Liver (tissue), 9 donors: Measurements from ENCODE around the gene MEIS2. TPM values are rescaled to one million over a fixed set of nuclear protein-coding genes. Genes with fewer than 3 reads are reported as not detected.

ENCODE experiments used
- DNase-seq: peaks from one replicate; pipeline ENCODE4 v3.0.0-alpha.2; 2017; ENCODE audit warnings: low spot score
- H3K27ac ChIP-seq, 2 donors: one replicate each; pipeline ENCODE4 v1.7.0; 2013; ENCODE audit warnings: inconsistent platforms in 2 of 2, low read length in 2 of 2, control low read depth in 1 of 2, low read depth in 1 of 2, mild to moderate bottlenecking in 1 of 2
- H3K27me3 ChIP-seq, 4 donors: one replicate each; pipeline versions ENCODE4 v1.6.1 to v1.7.0; 2013; ENCODE audit warnings: low read length in 3 of 4, inconsistent platforms in 1 of 4, mild to moderate bottlenecking in 1 of 4, moderate library complexity in 1 of 4; ENCODE audit not compliant: control insufficient read depth in 4 of 4, insufficient read depth in 4 of 4
- H3K36me3 ChIP-seq, 4 donors: one replicate each; pipeline versions ENCODE4 v1.6.1 to v1.7.0; 2013; ENCODE audit warnings: low read length in 3 of 4, mild to moderate bottlenecking in 3 of 4, low read depth in 1 of 4, moderate library complexity in 1 of 4; ENCODE audit not compliant: control insufficient read depth in 4 of 4, insufficient read depth in 3 of 4
- H3K4me1 ChIP-seq, 4 donors: one replicate each; pipeline versions ENCODE4 v1.6.1 to v1.7.0; 2013; ENCODE audit warnings: low read length in 3 of 4, mild to moderate bottlenecking in 3 of 4, moderate library complexity in 1 of 4; ENCODE audit not compliant: control insufficient read depth in 4 of 4, insufficient read depth in 4 of 4
- H3K4me3 ChIP-seq, 3 donors: one replicate each; pipeline versions ENCODE4 v1.6.1 to v1.7.0; 2013; ENCODE audit warnings: low read length in 3 of 3, control low read depth in 1 of 3, low read depth in 1 of 3, mild to moderate bottlenecking in 1 of 3
- H3K9ac ChIP-seq, 2 donors: one replicate each; pipeline ENCODE4 v1.7.0; 2013; ENCODE audit warnings: low read length in 2 of 2, mild to moderate bottlenecking in 2 of 2, moderate library complexity in 2 of 2, control low read depth in 1 of 2, low read depth in 1 of 2
- H3K9me3 ChIP-seq, 4 donors: one replicate each; pipeline versions ENCODE4 v1.6.1 to v1.7.0; 2013; ENCODE audit warnings: low read length in 3 of 4; ENCODE audit not compliant: control insufficient read depth in 4 of 4
- EGR1 ChIP-seq, 2 donors: IDR thresholded peaks; 2 replicates each; pipeline ENCODE4 v1.6.1; 2016 to 2018; ENCODE audit warnings: antibody characterized with exemption in 2 of 2, low read depth in 2 of 2
- FOXA1 ChIP-seq: IDR thresholded peaks from 2 replicates; pipeline ENCODE4 v1.6.1; 2016; ENCODE audit warnings: antibody characterized with exemption
- FOXA2 ChIP-seq: IDR thresholded peaks from 2 replicates; pipeline ENCODE4 v1.6.1; 2016; ENCODE audit warnings: antibody characterized with exemption
- GABPA ChIP-seq, 2 donors: IDR thresholded peaks in 1 of 2; conservative IDR thresholded peaks in 1 of 2; 2 replicates each; pipeline ENCODE4 v1.6.1; 2016; ENCODE audit warnings: antibody characterized with exemption in 2 of 2, mild to moderate bottlenecking in 1 of 2, moderate library complexity in 1 of 2
- HNF4A ChIP-seq, 2 donors: conservative IDR thresholded peaks; 2 replicates each; pipeline ENCODE4 v1.6.1; 2016; ENCODE audit warnings: antibody characterized with exemption in 2 of 2, mild to moderate bottlenecking in 2 of 2
- JUND ChIP-seq, 2 donors: IDR thresholded peaks; 2 replicates each; pipeline ENCODE4 v1.6.1; 2016; ENCODE audit warnings: antibody characterized with exemption in 2 of 2
- NR2F2 ChIP-seq: IDR thresholded peaks from 2 replicates; pipeline ENCODE4 v1.6.1; 2016; ENCODE audit warnings: antibody characterized with exemption
- RAD21 ChIP-seq, 2 donors: IDR thresholded peaks; 2 replicates each; pipeline ENCODE4 v1.6.1; 2016; ENCODE audit warnings: antibody characterized with exemption in 2 of 2, mild to moderate bottlenecking in 2 of 2
- REST ChIP-seq: IDR thresholded peaks from 2 replicates; pipeline ENCODE4 v1.6.1; 2016; ENCODE audit warnings: antibody characterized with exemption, mild to moderate bottlenecking
- RXRA ChIP-seq, 2 donors: IDR thresholded peaks; 2 replicates each; pipeline ENCODE4 v1.6.1; 2017 to 2018; ENCODE audit warnings: antibody characterized with exemption in 2 of 2, mild to moderate bottlenecking in 1 of 2
- TAF1 ChIP-seq: conservative IDR thresholded peaks from 2 replicates; pipeline ENCODE4 v1.6.1; 2016; ENCODE audit warnings: antibody characterized with exemption, mild to moderate bottlenecking
- YY1 ChIP-seq: IDR thresholded peaks from 2 replicates; pipeline ENCODE4 v1.6.1; 2016; ENCODE audit warnings: antibody characterized with exemption, mild to moderate bottlenecking
- ZBTB33 ChIP-seq: IDR thresholded peaks from 2 replicates; pipeline ENCODE4 v1.6.1; 2016; ENCODE audit warnings: antibody characterized with exemption
- WGBS: extraction: QIAGEN DNeasy Blood & Tissue Kit; methylation state at CpG from one replicate; pipeline ENCODE4 v1.1.7; 2013; 5-methylcytosine and 5-hydroxymethylcytosine counted together
- polyA plus RNA-seq, 2 donors: library from polyadenylated mRNA; stranded (reverse) in 1 of 2; unstranded in 1 of 2; fragments of 200-250 nt in 1 of 2; fragments of >200 nt in 1 of 2; fragmentation: Nextera tagmentation in 1 of 2; extraction: Ambion mirVana in 1 of 2; gene quantifications; one replicate each; pipeline versions ENCODE4 v1.2.1 to v1.2.3, GENCODE V29; 2013 to 2015
- total RNA-seq, 2 donors: library from RNA; depleted of rRNA; stranded (reverse); fragments of >200 nt; gene quantifications; one replicate each; pipeline ENCODE4 v1.2.3, GENCODE V29; 2014
- TF ChIP-seq, protein P1 (sequence below): IDR thresholded peaks from 2 replicates; pipeline ENCODE4 v1.6.1; 2016; ENCODE audit warnings: antibody characterized with exemption
- donor health status: healthy.
- donor health status: healthy.
- donor health status: healthy.
- donor health status: healthy.
- donor health status: healthy.

The MEIS2 gene
- total and polyA plus RNA-seq, 4 donors: 3.9 to 12.6 (median 7.6) TPM

DNA sequence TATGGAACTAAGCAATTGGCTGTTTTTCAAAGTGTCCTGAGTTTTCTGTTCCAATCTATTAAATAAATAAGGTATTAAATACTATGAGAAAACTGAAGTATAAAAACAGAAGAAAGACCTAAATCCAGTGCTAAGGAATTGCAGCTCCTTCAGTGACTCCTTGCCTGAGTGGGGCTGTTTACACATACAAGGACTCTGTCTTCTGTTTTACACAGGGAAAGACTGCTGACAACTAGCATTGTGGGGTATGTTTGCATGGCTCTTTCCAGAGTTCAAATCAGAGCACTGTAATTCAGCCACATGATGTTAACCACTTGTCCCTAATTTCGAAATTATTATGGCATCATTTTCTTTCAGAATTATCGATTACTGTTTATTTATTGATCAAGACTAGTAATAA, 31.3 kb upstream of the MEIS2 start:
- no peaks in the 10 kb centered on the region for H3K9me3 ChIP-seq
- peaks cover 0 to 7% (median 2%) of the 10 kb centered on the region in 4 donors for H3K27me3 ChIP-seq
- no peak overlapping the region for H3K27ac ChIP-seq
- no peak for TF ChIP-seq GABPA (IDR thresholded peaks at IDR 0.05 in 1 of 2, conservative IDR thresholded peaks at IDR 0.05 in 1 of 2)
- TF ChIP-seq RAD21 (IDR thresholded peaks at IDR 0.05): no peak
- no peak for TF ChIP-seq FOXA1
- no peak overlapping the region for H3K4me3 ChIP-seq
- WGBS: 17% methylated on average over 2 of the region's 2 CpGs
- peaks cover 0 to 1% (median 0%) of the 10 kb centered on the region in 4 donors for H3K36me3 ChIP-seq
- H3K9ac ChIP-seq: no peak overlapping the region
- H3K4me1 ChIP-seq: peaks cover 0 to 6% (median 0%) of the 10 kb centered on the region in 4 donors
- DNase-seq: no peak

DNA sequence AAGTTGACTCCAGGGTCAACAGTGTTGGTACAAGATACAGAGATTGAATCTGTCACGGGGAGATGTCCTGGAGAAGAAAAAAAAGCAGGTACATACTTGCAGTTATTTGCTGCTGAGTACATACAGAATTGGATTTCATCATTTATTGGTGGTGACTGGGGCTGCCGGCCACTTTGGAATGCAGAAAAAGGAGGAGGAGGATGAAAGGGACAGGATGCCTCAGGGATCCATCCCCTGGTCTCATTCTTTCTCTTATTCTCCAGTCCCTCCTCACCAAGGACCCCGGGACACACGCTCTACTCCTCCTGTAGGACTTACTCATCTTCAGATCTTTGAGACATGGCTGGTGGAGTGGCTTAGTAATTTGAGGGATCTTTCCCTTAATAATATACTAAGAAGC, 30.0 kb upstream of the MEIS2 start:
- no peak for DNase-seq
- H3K27ac ChIP-seq: no peak overlapping the region
- H3K9ac ChIP-seq: no peak overlapping the region
- TF ChIP-seq RXRA (IDR thresholded peaks at IDR 0.05) (no peak), REST (no peak), TAF1 (no peak), YY1 (no peak), EGR1 (IDR thresholded peaks at IDR 0.05; ENCODE audit: low read depth in 2 of 2) (no peak), FOXA2 (no peak), GABPA (IDR thresholded peaks at IDR 0.05 in 1 of 2, conservative IDR thresholded peaks at IDR 0.05 in 1 of 2) (no peak), ZBTB33 (no peak), FOXA1 (no peak), HNF4A (conservative IDR thresholded peaks at IDR 0.05) (no peak), JUND (IDR thresholded peaks at IDR 0.05) (no peak), RAD21 (IDR thresholded peaks at IDR 0.05) (no peak), NR2F2 (no peak)
- TF ChIP-seq, protein P1, sequence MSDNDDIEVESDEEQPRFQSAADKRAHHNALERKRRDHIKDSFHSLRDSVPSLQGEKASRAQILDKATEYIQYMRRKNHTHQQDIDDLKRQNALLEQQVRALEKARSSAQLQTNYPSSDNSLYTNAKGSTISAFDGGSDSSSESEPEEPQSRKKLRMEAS: no peak
- 50% methylated on average over 4 of the region's 4 CpGs for WGBS
- H3K27me3 ChIP-seq: peaks cover 0 to 7% (median 2%) of the 10 kb centered on the region in 4 donors
- H3K4me1 ChIP-seq: peaks cover 0 to 6% (median 0%) of the 10 kb centered on the region in 4 donors
- H3K9me3 ChIP-seq: no peaks in the 10 kb centered on the region
- H3K4me3 ChIP-seq: no peak overlapping the region
- H3K36me3 ChIP-seq: peaks cover 0 to 1% (median 0%) of the 10 kb centered on the region in 4 donors
